Activated T-helper 17 cell treated with anti-CD3 and anti-CD28 coated beads, Interleukin-2, amount 50 U/mL, for 72 hours (primary cell): ENCODE data around the gene PLEKHA8. TPM values are rescaled to one million over a fixed set of nuclear protein-coding genes. Genes with fewer than 3 reads are reported as not detected.

Experiments used
- ATAC-seq: fragments of 150-1000 bp; cut with Tn5 transposase; replicated peaks from 2 replicates; pipeline ENCODE4 v1.10.0; 2021; ENCODE audit warnings: mild to moderate bottlenecking, moderate library complexity
- H3K27ac Mint-ChIP-seq: one replicate; pipeline ENCODE4 v1.8.0; 2022; ENCODE audit warnings: mixed read lengths
- H3K27me3 Mint-ChIP-seq: one replicate; pipeline ENCODE4 v1.8.0; 2022; ENCODE audit warnings: mixed read lengths
- H3K36me3 Mint-ChIP-seq: one replicate; pipeline ENCODE4 v1.8.0; 2022; ENCODE audit warnings: low read depth, mild to moderate bottlenecking, mixed read lengths
- H3K4me1 Mint-ChIP-seq: one replicate; pipeline ENCODE4 v1.8.0; 2022; ENCODE audit warnings: mixed read lengths
- H3K4me3 Mint-ChIP-seq: one replicate; pipeline ENCODE4 v1.8.0; 2022; ENCODE audit warnings: mild to moderate bottlenecking, mixed read lengths
- H3K9me3 Mint-ChIP-seq: one replicate; pipeline ENCODE4 v1.8.0; 2022; ENCODE audit warnings: mixed read lengths
- total RNA-seq, 2 donors: library from RNA; stranded (reverse); gene quantifications; one replicate each; pipeline ENCODE4 v1.2.3, GENCODE V29; 2022

PLEKHA8 gene
- total RNA-seq, 2 donors from 2014 or later: 16.1 to 18.2 TPM

DNA sequence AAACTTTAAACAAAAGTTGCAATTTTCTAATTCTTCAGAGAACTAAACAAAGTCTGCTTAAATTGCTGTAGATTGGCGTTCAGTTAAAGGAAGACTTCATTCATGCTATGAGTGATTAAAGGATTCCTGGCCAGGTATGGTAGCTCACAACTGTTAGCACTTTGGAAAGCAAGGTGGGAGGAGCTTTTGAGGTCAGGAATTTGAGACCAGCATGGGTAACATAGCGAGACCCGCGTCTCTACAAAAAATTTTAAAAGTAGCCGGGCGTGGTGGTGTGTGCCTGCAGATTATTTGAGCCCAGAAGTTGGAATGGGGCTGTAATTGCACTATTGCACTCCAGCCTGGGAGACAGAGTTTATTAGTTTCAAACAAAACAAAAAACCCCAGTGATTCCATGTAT, 25.1 kb upstream of the PLEKHA8 start:
- Mint-ChIP-seq H3K36me3 (no peaks in the 10 kb centered on the region), H3K4me3 (no peak overlapping the region), H3K9me3 (no peaks in the 10 kb centered on the region), H3K4me1 (no peaks in the 10 kb centered on the region), H3K27me3 (peaks cover 12% of the 10 kb centered on the region), H3K27ac (no peak overlapping the region)
- ATAC-seq: no peak

DNA sequence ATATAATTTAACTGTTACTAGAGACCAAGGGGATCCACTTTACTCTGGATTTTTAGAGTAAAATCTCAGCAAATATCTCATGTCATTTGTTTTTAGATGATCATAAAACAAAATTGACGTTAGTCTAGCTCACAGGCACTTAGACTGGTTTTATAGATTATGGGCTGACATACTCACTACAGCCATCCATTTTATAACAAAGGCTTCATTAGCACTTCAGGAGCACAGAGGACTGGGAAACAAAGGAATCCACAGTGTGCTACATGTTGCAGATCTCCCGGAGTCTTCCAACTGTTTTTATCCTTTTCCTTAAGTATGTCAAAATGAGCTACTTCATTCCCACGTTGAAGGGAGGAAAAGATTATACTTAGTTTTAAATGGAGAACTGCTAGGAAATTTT, 22.7 kb upstream of the PLEKHA8 start:
- Mint-ChIP-seq H3K27ac (no peak overlapping the region), H3K4me1 (no peaks in the 10 kb centered on the region), H3K27me3 (peaks cover 6% of the 10 kb centered on the region), H3K36me3 (no peaks in the 10 kb centered on the region), H3K4me3 (no peak overlapping the region), H3K9me3 (no peaks in the 10 kb centered on the region)
- ATAC-seq: no peak

DNA sequence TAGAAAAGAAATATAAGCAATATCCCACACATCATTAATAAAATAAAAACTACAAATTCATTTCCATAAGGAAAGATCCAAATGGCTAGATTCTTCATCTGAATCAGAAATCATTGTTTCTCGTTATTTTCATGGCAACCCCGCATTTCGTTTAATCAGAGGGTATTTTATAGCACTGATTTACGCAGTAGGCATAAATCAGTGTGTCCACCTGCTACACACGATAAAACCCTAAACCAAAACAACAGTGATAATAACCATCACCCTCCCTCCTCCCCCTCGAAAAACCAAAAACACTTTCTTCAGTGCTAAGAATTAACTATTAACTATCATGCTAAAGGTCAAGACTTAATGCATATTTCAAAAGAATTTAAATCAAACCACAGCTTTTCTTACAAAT, 18.2 kb upstream of the PLEKHA8 start:
- Mint-ChIP-seq H3K9me3 (no peaks in the 10 kb centered on the region), H3K27me3 (no peaks in the 10 kb centered on the region), H3K27ac (no peak overlapping the region), H3K36me3 (peaks cover 19% of the 10 kb centered on the region), H3K4me1 (no peaks in the 10 kb centered on the region), H3K4me3 (no peak overlapping the region)
- ATAC-seq: no peak

DNA sequence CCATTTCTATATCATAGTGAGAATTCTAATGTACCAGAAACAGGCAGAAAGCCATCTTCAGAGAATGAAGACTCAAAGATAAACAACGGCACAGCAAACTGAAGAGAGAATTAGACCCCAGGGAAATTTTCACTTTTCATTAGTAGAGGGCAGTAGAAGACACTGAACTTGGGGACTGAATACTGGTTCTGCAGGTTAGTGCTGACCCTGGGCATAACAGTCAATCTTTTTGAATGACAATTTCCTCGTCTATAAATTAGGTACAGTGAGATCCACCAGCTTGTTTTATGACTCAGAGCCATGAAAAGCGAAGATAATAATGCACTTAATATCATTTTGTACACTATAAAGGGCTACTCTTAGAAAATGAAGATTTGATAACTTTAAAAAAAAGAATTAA, 15.5 kb upstream of the PLEKHA8 start:
- H3K9me3 Mint-ChIP-seq: no peaks in the 10 kb centered on the region
- H3K36me3 Mint-ChIP-seq: peaks cover 28% of the 10 kb centered on the region
- no peak overlapping the region for H3K27ac Mint-ChIP-seq
- H3K4me1 Mint-ChIP-seq: no peaks in the 10 kb centered on the region
- no peaks in the 10 kb centered on the region for H3K27me3 Mint-ChIP-seq
- H3K4me3 Mint-ChIP-seq: no peak overlapping the region
- no peak for ATAC-seq

DNA sequence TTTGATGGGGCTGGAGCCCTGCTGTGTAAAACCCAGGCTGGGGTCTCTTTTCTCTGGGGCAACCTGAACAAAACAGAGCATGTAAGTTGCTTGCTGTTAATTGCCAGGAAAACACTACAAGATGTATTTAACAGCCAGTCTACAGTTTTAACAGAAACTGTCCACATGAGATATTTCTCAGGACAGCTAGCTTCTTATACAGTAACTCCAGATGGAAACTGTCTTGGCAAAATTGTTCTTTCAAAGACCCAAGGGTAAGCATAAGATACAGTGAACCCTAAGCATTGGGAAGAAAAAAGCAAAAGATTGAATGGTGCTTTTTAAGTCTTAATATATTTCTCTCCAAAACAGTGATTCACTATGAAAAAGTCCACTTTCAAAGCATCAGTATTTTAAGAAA, 9.8 kb upstream of the PLEKHA8 start:
- Mint-ChIP-seq H3K4me3 (no peak overlapping the region), H3K27ac (no peak overlapping the region), H3K36me3 (peaks cover 35% of the 10 kb centered on the region), H3K27me3 (no peaks in the 10 kb centered on the region), H3K9me3 (no peaks in the 10 kb centered on the region), H3K4me1 (peaks cover 7% of the 10 kb centered on the region)
- ATAC-seq: no peak

DNA sequence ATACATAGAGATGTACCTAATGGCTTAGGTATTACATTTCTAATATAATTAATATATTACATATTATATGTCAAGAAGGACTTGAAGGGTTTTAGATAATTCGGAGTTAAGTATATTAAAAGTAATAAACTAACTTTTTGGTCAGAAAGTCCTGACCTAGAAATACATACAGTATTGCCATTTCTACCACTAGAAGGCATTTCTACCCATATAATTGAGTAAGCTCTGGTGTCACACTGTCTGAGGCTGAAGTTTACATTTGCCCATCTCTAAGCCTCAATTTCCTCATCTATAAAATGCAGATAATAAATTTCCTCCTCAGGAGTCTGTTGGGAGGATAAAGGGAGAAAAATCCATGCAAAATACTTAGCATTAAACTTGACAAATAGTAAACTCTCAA, 8.8 kb upstream of the PLEKHA8 start:
- H3K27ac Mint-ChIP-seq: no peak overlapping the region
- H3K4me1 Mint-ChIP-seq: peaks cover 7% of the 10 kb centered on the region
- ATAC-seq: no peak
- H3K36me3 Mint-ChIP-seq: peaks cover 28% of the 10 kb centered on the region
- no peak overlapping the region for H3K4me3 Mint-ChIP-seq
- H3K27me3 Mint-ChIP-seq: no peaks in the 10 kb centered on the region
- no peaks in the 10 kb centered on the region for H3K9me3 Mint-ChIP-seq

DNA sequence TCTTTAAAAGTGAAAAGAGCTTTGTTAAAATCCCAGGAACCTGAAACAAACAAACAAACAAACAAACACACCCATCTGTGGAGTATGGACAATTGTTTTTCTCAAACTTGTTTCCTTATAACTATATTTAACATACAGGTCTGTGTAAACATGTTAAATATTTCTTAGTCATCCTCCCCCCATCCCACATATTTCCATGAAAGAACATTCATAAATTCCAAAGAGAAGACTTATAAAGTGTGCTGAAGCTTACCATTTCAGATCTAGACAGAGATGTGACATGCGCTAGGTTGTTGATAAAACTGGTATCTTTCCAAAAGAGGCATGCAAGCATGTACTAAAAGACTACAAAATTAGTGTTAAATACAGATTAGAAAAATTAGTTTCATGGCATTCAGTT, 8.3 kb upstream of the PLEKHA8 start:
- ATAC-seq: no peak
- Mint-ChIP-seq H3K36me3 (peaks cover 22% of the 10 kb centered on the region), H3K4me1 (peaks cover 9% of the 10 kb centered on the region), H3K9me3 (no peaks in the 10 kb centered on the region), H3K27me3 (no peaks in the 10 kb centered on the region), H3K4me3 (no peak overlapping the region), H3K27ac (no peak overlapping the region)

DNA sequence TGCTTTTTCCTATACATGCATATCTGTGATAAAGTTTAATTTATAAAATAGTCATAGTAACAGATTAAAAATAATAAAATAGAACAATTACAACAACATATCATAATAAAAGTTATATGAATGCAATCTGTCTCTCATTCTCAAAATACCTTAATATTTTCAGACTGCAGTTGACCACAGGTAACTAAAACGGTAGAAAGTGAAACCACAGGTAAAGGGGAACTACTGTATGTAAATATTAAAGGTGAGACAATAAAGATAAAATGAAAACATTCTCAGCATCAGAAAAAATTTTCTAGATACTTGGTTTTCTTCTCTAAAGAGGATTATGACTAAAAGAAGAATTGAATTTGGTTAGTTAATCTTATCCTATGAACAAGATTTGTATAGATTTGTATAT, 7.7 kb upstream of the PLEKHA8 start:
- H3K36me3 Mint-ChIP-seq: peaks cover 22% of the 10 kb centered on the region
- H3K4me3 Mint-ChIP-seq: no peak overlapping the region
- H3K4me1 Mint-ChIP-seq: peaks cover 15% of the 10 kb centered on the region
- H3K27ac Mint-ChIP-seq: no peak overlapping the region
- no peaks in the 10 kb centered on the region for H3K9me3 Mint-ChIP-seq
- no peaks in the 10 kb centered on the region for H3K27me3 Mint-ChIP-seq
- ATAC-seq: no peak

DNA sequence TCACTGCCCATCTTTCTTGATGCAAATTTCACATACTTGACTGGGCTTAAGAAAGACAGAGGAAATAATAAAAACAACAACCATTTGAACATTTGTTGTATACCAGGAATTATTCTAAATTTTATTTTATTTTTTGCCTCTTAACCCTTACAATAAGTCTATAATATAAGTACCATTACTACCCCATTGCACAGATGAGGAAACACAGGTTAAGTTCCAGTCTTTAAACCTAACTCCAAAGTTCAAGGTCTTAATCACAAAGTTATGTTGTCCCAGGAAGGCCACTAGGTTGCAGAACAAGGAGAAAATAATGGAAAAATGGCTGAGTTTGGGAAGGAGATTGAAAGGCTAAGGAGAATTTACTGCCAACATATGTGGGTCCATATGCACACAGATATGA, 5.2 kb upstream of the PLEKHA8 start:
- Mint-ChIP-seq H3K4me1 (peaks cover 18% of the 10 kb centered on the region), H3K4me3 (no peak overlapping the region), H3K27ac (no peak overlapping the region), H3K9me3 (no peaks in the 10 kb centered on the region), H3K27me3 (no peaks in the 10 kb centered on the region), H3K36me3 (peaks cover 11% of the 10 kb centered on the region)
- no peak for ATAC-seq

DNA sequence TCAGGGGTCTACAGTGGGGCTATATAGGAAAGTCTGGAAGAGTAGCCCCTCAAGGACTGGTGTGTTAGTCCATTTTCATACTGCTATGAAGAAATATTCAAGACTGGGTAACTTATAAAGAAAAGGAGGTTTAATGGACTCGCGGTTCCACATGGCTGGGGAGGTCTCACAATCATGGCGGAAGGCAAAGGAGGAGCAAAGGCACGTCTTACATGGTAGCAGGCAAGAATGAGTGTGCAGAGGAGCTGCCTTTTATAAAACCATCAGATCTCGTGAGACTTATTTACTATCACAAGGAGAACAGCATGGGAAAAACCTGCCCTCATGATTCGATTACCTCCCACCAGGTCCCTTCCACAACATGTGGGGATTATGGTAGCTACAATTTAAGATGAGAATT, 4.7 kb upstream of the PLEKHA8 start:
- Mint-ChIP-seq H3K9me3 (no peaks in the 10 kb centered on the region), H3K36me3 (peaks cover 5% of the 10 kb centered on the region), H3K4me1 (peaks cover 18% of the 10 kb centered on the region), H3K27ac (no peak overlapping the region), H3K4me3 (no peak overlapping the region), H3K27me3 (no peaks in the 10 kb centered on the region)
- ATAC-seq: no peak

DNA sequence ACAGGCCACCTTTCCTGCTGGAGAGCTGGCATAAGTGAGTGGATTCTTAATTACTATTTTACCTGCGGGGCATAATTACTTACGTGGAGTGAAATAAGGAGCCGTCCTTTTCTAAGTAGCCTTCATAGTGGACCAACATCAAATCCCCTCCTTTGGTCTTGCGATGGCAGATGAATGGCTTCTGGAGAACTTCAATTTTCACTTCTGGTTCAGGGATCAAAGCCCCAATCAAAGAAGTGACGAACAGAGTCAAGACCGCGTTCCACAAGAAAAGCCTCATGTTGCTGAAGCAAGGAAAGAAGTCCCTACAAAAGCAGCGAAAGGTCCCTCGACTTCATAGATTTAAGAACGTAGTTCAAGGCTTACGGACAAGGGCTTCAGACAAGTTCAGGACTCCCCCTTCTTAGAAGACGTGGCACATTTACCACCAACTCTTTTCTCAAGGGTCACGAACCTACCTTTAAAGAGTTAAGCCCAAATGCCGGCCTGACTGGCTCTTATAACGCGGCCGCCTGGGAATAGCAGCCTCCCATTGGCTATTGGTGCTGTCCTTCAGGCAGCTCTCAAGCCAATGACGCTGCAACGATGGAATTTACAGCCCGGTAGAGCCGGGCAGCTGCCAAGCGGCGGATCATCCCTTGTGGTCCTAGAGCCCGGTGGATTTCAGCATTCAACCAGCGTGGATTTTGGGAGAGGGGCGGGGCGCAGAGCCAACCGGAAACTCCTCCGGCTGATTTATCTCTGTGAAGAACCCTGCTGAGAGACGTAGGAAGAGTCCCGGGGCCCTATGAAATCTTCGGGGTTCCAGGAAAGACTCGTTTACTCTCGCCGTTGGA, 1.8 kb upstream of the PLEKHA8 start, which contains the start of gene FKBP14:
FKBP14 (minus strand) TSS at position 474 of the 836 bp plus-strand sequence; CDS start at position 280, 194 bp downstream.
- no peaks in the 10 kb centered on the region for H3K36me3 Mint-ChIP-seq
- H3K9me3 Mint-ChIP-seq: no peaks in the 10 kb centered on the region
- no peaks in the 10 kb centered on the region for H3K27me3 Mint-ChIP-seq
- H3K4me1 Mint-ChIP-seq: peaks cover 18% of the 10 kb centered on the region
- H3K27ac Mint-ChIP-seq: peak within 1 kb of the TSS; percentile 73
- peak; percentile 86 for ATAC-seq
- no peak within 1 kb of the TSS for H3K4me3 Mint-ChIP-seq

DNA sequence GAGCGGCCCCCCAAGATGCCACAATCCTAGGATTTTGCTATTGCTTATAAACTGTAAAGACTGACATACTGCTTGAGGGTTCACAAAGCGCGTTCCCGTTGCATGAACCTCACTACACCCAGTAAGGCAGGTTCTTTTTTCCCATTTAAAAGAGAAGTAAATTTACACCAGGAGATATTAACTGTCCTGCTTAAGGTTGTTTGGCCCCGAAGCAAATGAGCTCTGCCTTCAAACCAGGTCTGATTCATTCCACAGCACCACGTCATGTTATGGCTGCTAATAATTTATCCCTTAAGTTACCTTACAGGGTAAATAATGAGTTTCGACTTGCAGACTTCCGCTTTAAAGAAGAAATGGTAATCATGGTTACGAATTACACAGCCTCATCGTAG, 1.2 kb upstream of the PLEKHA8 start:
- Mint-ChIP-seq H3K4me3 (no peak overlapping the region), H3K27me3 (no peaks in the 10 kb centered on the region), H3K9me3 (no peaks in the 10 kb centered on the region), H3K36me3 (no peaks in the 10 kb centered on the region), H3K27ac (peak overlapping the region; percentile 73), H3K4me1 (peaks cover 18% of the 10 kb centered on the region)
- peak; percentile 31 for ATAC-seq

DNA sequence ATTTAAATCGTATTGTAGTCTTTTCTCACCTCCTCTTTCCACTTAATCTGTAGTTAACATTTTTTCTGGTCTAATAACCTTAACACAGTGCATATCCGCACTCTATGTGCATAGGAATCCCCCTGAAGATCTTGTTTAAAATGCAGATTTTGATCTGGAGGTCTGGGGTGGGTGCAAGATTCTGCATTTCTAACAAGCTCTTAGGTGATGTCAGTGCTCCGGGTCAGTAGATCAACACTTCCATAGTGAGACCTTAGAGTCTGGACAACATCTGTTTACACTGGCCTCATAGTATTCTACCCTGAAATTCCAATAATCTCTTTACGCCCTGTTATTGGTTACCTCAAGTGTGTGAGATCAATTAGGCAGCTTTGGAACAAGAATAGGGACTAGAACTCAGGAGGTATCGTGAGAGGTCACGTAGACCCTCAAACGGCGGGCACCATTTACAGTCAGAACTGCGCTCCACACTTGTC, 434 bp upstream of the PLEKHA8 start:
- Mint-ChIP-seq H3K4me3 (no peak overlapping the region), H3K36me3 (no peaks in the 10 kb centered on the region), H3K27ac (peak overlapping the region; percentile 73), H3K4me1 (peaks cover 21% of the 10 kb centered on the region), H3K27me3 (no peaks in the 10 kb centered on the region), H3K9me3 (no peaks in the 10 kb centered on the region)
- no peak for ATAC-seq

DNA sequence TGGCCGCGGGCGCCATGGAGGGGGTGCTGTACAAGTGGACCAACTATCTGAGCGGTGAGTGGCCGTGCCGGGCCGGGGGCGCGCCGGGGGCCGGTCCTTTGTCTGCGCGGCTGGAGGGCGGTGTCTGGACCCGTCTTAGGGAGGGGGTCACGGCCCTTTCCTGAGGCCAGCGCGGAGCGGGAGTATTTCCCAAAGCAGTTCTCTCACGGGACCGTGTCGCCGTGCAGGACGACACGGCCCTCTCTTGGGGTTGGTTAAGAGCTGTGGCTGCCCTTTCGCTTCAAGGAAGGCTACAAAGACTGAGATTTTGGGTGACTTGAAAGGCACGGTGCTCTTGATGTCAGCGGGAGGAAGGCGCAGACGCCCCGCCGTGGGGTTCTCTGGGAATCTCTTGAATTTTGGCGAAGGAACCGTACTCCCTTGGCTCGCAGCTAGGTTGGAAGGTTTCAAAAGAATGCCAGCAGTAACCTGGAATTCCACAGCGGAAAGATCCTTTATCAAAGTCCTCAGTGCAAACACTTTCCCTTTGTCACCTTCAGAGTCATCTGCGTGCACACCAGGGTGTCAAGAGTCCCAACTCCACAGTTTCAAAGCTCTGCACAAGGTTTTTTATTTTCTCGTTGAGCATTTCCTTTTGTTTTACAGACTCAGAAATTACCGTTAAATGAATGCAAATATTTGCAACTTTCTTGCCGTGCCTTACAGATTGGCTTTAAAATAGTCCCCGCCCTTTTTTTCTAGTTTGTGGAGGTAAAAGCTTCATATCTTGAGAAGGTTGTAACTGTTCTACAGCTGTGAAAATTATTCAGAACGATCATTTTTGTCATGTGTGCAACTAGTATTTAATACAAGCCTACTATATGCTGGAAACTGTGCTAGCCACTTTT, 780 bp downstream of the PLEKHA8 start:
- Mint-ChIP-seq H3K9me3 (no peaks in the 10 kb centered on the region), H3K27me3 (no peaks in the 10 kb centered on the region), H3K36me3 (no peaks in the 10 kb centered on the region), H3K4me3 (no peak overlapping the region), H3K4me1 (peaks cover 14% of the 10 kb centered on the region), H3K27ac (no peak overlapping the region)
- ATAC-seq: peak; percentile 39

DNA sequence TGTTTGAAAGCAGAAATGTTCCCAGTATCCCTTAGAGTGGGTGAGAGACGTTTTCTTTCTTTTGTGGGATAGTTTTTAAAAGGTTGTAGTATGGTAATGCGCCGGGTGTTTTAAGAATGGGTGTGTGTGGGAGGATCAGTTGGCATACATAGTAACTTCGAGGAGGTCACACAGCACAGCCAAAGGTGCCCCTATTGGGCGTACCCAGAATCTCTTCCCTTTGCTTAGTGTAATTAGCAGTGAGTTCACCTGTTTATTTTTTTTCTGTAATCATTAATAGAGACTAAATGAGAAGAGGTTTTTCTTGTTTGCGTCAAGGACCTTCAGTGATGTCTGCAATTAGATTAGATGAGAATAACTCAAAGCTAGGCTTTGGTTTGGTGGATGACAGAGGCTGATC, 1.5 kb downstream of the PLEKHA8 start:
- H3K4me1 Mint-ChIP-seq: peaks cover 14% of the 10 kb centered on the region
- no peaks in the 10 kb centered on the region for H3K27me3 Mint-ChIP-seq
- H3K36me3 Mint-ChIP-seq: no peaks in the 10 kb centered on the region
- ATAC-seq: no peak
- H3K9me3 Mint-ChIP-seq: no peaks in the 10 kb centered on the region
- H3K4me3 Mint-ChIP-seq: no peak overlapping the region
- no peak overlapping the region for H3K27ac Mint-ChIP-seq
